H1 (cell line): ENCODE measurements around the gene HLA-E. TPM values are rescaled to one million over a fixed set of nuclear protein-coding genes. Genes with fewer than 3 reads are reported as not detected.

Source experiments
- CTCF ChIA-PET: fragments of 300-600 bp; sonication (Branson Sonifier 250); formaldehyde crosslinking; loops from one replicate; lab custom pipeline; 2021; ENCODE audit not compliant: partially characterized antibody; lab: Charles Lee
- POLR2A ChIA-PET: fragments of 300-600 bp; sonication (Branson Sonifier 250); formaldehyde crosslinking; loops from one replicate; lab custom pipeline; 2021; ENCODE audit warnings: inconsistent platforms; ENCODE audit not compliant: partially characterized antibody; lab: Charles Lee
- DNase-seq, 2 experiments: peaks; one replicate each; pipeline versions ENCODE4 v3.0.0 to v3.0.0-alpha.2; 2010 to 2022; ENCODE audit warnings: low spot score in 2 of 2, low read depth in 1 of 2, mixed read lengths in 1 of 2
- FAIRE-seq: peaks from 2 replicates; lab custom pipeline; 2011; peaks lifted over from hg19 to GRCh38; lab: Jason Lieb, UNC
- H2AFZ ChIP-seq: 2 replicates; pipeline ENCODE4 v1.8.1; 2012; ENCODE audit warnings: low read length, inconsistent platforms
- H2AK5ac ChIP-seq: 2 replicates; pipeline ENCODE4 v1.6.1; 2013; ENCODE audit warnings: low read depth, low read length
- H2BK120ac ChIP-seq: replicated peaks from 2 replicates; pipeline ENCODE3; 2013; ENCODE audit warnings: low read depth, low read length, inconsistent platforms
- H2BK12ac ChIP-seq: 2 replicates; pipeline ENCODE4 v1.6.1; 2013; ENCODE audit warnings: low read depth, low read length
- H2BK15ac ChIP-seq: 2 replicates; pipeline ENCODE4 v1.6.1; 2013; ENCODE audit warnings: low read length
- H2BK20ac ChIP-seq: 2 replicates; pipeline ENCODE4 v1.6.1; 2013; ENCODE audit warnings: low read length
- H2BK5ac ChIP-seq: 2 replicates; pipeline ENCODE4 v1.6.1; 2013; ENCODE audit warnings: low read depth, low read length
- H3K14ac ChIP-seq: 2 replicates; pipeline ENCODE4 v1.6.1; 2013; ENCODE audit warnings: inconsistent platforms; ENCODE audit not compliant: insufficient read length
- H3K18ac ChIP-seq: 2 replicates; pipeline ENCODE4 v1.6.1; 2013; ENCODE audit warnings: low read length; ENCODE audit errors: extremely low read depth
- H3K23ac ChIP-seq: 2 replicates; pipeline ENCODE4 v1.6.1; 2013; ENCODE audit warnings: inconsistent platforms; ENCODE audit not compliant: insufficient read length
- H3K23me2 ChIP-seq: 2 replicates; pipeline ENCODE4 v1.6.1; 2013; ENCODE audit warnings: low read depth, low read length
- H3K27ac ChIP-seq: 2 replicates; pipeline ENCODE4 v1.6.1; 2011; ENCODE audit warnings: low read depth, low read length, inconsistent platforms
- H3K27me3 ChIP-seq, 4 experiments: replicated peaks in 1 of 4; 1 replicate in 1 of 4; 2 replicates in 3 of 4; pipeline versions ENCODE4 v1.6.1 to v1.8.1; 2011 to 2013; ENCODE audit warnings: low read length in 3 of 4, mild to moderate bottlenecking in 3 of 4, inconsistent platforms in 2 of 4, mixed read lengths in 2 of 4, moderate library complexity in 1 of 4; ENCODE audit not compliant: control insufficient read depth in 3 of 4, insufficient read depth in 3 of 4; ENCODE audit errors: extremely low read depth in 1 of 4
- H3K36me3 ChIP-seq, 4 experiments: 2 replicates each; pipeline versions ENCODE4 v1.6.1 to v1.8.1; 2011 to 2013; ENCODE audit warnings: mild to moderate bottlenecking in 4 of 4, low read length in 3 of 4, moderate library complexity in 2 of 4, control low read depth in 1 of 4, inconsistent platforms in 1 of 4; ENCODE audit not compliant: insufficient read depth in 4 of 4, control insufficient read depth in 2 of 4
- H3K4ac ChIP-seq: replicated peaks from 2 replicates; pipeline ENCODE3; 2013; ENCODE audit warnings: low read length, low read depth, mixed read lengths, inconsistent platforms; ENCODE audit not compliant: insufficient read length
- H3K4me1 ChIP-seq, 4 experiments: replicated peaks in 1 of 4; 1 replicate in 1 of 4; 2 replicates in 3 of 4; pipeline versions ENCODE4 v1.6.1 to v1.8.1; 2011 to 2013; ENCODE audit warnings: low read length in 3 of 4, inconsistent platforms in 2 of 4, mixed read lengths in 1 of 4; ENCODE audit not compliant: insufficient read depth in 4 of 4, control insufficient read depth in 3 of 4
- H3K4me2 ChIP-seq, 2 experiments: 2 replicates each; pipeline versions ENCODE4 v1.6.1 to v1.8.1; 2011 to 2013; ENCODE audit warnings: low read depth in 2 of 2, low read length in 2 of 2, control low read depth in 1 of 2, inconsistent platforms in 1 of 2, mild to moderate bottlenecking in 1 of 2; ENCODE audit not compliant: insufficient read depth in 1 of 2
- H3K4me3 ChIP-seq, 4 experiments: fragments of 200-600, 300-600 bp in 1 of 4; sonication (generic), shearing (Covaris generic), sonication (Bioruptor Twin) in 1 of 4; 2 replicates each; pipeline versions ENCODE4 v1.5.1 to v1.8.1; 2011 to 2016; ENCODE audit warnings: low read length in 4 of 4, low read depth in 3 of 4, control low read depth in 2 of 4, inconsistent platforms in 2 of 4, mild to moderate bottlenecking in 2 of 4, mixed read lengths in 1 of 4, moderate library complexity in 1 of 4; ENCODE audit not compliant: insufficient read depth in 2 of 4; ENCODE audit errors: extremely low read depth in 1 of 4
- H3K56ac ChIP-seq: replicated peaks from 2 replicates; pipeline ENCODE3; 2013; ENCODE audit warnings: low read depth, mild to moderate bottlenecking, mixed read lengths, low read length, inconsistent platforms; ENCODE audit not compliant: insufficient read length
- H3K79me1 ChIP-seq: 2 replicates; pipeline ENCODE4 v1.6.1; 2013; ENCODE audit warnings: low read depth, low read length, control low read depth
- H3K79me2 ChIP-seq, 2 experiments: 2 replicates each; pipeline versions ENCODE4 v1.6.1 to v1.8.1; 2012 to 2013; ENCODE audit warnings: low read length in 2 of 2, mild to moderate bottlenecking in 2 of 2, inconsistent platforms in 1 of 2; ENCODE audit not compliant: insufficient read depth in 2 of 2, control insufficient read depth in 1 of 2
- H3K9ac ChIP-seq, 4 experiments: replicated peaks in 1 of 4; 1 replicate in 1 of 4; 2 replicates in 3 of 4; pipeline versions ENCODE4 v1.6.1 to v1.8.1; 2011 to 2013; ENCODE audit warnings: low read depth in 3 of 4, low read length in 3 of 4, control low read depth in 2 of 4, mild to moderate bottlenecking in 2 of 4, moderate library complexity in 2 of 4, inconsistent platforms in 1 of 4; ENCODE audit errors: extremely low read depth in 1 of 4
- H3K9me3 ChIP-seq, 2 experiments: 2 replicates each; pipeline versions ENCODE4 v1.6.1 to v1.8.1; 2012 to 2013; ENCODE audit warnings: mild to moderate bottlenecking in 2 of 2, moderate library complexity in 2 of 2, control low read depth in 1 of 2, inconsistent platforms in 1 of 2, low read depth in 1 of 2, low read length in 1 of 2, mixed read lengths in 1 of 2; ENCODE audit not compliant: insufficient read depth in 2 of 2
- H4K20me1 ChIP-seq, 2 experiments: replicated peaks in 1 of 2; 2 replicates each; pipeline versions ENCODE3 to v1.8.1; 2011 to 2013; ENCODE audit warnings: inconsistent platforms in 2 of 2, low read length in 2 of 2, mild to moderate bottlenecking in 1 of 2; ENCODE audit not compliant: insufficient read depth in 2 of 2, control insufficient read depth in 1 of 2
- H4K5ac ChIP-seq: 2 replicates; pipeline ENCODE4 v1.6.1; 2013; ENCODE audit warnings: low read length, low read depth, mixed read lengths, inconsistent platforms; ENCODE audit not compliant: insufficient read length
- H4K8ac ChIP-seq: 2 replicates; pipeline ENCODE4 v1.8.0; 2013; ENCODE audit warnings: mild to moderate bottlenecking, moderate library complexity, low read length, inconsistent platforms; ENCODE audit not compliant: insufficient read depth; ENCODE audit errors: extremely low read depth
- H4K91ac ChIP-seq: replicated peaks from 2 replicates; pipeline ENCODE3; 2013; ENCODE audit warnings: low read length, mixed read lengths, inconsistent platforms; ENCODE audit not compliant: insufficient read length
- BCL11A ChIP-seq, 2 experiments: IDR thresholded peaks; one replicate each; pipeline ENCODE4 v1.6.1; 2011; ENCODE audit warnings: low read depth in 2 of 2, low read length in 2 of 2, mild to moderate bottlenecking in 2 of 2
- CBX5 ChIP-seq: fragments of 300-800, 300-1000 bp; sonication (generic); IDR thresholded peaks from 2 replicates; pipeline ENCODE4 v1.7.1; 2016; ENCODE audit warnings: antibody characterized with exemption, low read length, low read depth
- NANOG ChIP-seq: IDR thresholded peaks from 2 replicates; pipeline ENCODE4 v1.6.1; 2011; ENCODE audit warnings: low read length, low read depth, mild to moderate bottlenecking, inconsistent platforms; ENCODE audit not compliant: insufficient read depth, poor library complexity, severe bottlenecking
- NRF1 ChIP-seq: IDR thresholded peaks from 2 replicates; pipeline ENCODE4 v1.6.1; 2011; ENCODE audit warnings: mild to moderate bottlenecking, low read depth, low read length, improper control_type of control experiment
- SIX5 ChIP-seq: IDR thresholded peaks from 2 replicates; pipeline ENCODE4 v1.6.1; 2011; ENCODE audit warnings: mild to moderate bottlenecking, low read depth, low read length
- TAF7 ChIP-seq: optimal IDR thresholded peaks from 2 replicates; pipeline ENCODE3; 2011; ENCODE audit warnings: low read depth, mild to moderate bottlenecking, inconsistent platforms, low read length, moderate library complexity, borderline replicate concordance
- WGBS, 2 experiments: shearing (Covaris generic) in 1 of 2; methylation state at CpG; one replicate each; pipeline versions ENCODE4 v1.1.6 to v1.1.7; 2013 to 2015; ENCODE audit warnings: low lambda C conversion rate in 2 of 2, mixed read lengths in 2 of 2, inconsistent platforms in 1 of 2, low coverage in 1 of 2, missing lambda C conversion rate in 1 of 2; ENCODE audit not compliant: insufficient replicate concordance in 2 of 2, insufficient coverage in 1 of 2, insufficient read length in 1 of 2; ENCODE audit errors: extremely low coverage in 1 of 2, missing lambda C conversion rate in 1 of 2; 5-methylcytosine and 5-hydroxymethylcytosine counted together
- polyA plus RNA-seq, 7 experiments: library from polyadenylated mRNA; depleted of rRNA in 3 of 7; stranded (reverse) in 5 of 7; unstranded in 2 of 7; fragments of >200 nt in 5 of 7; fragments of 200-250 nt in 2 of 7; gene quantifications; 1 replicate in 5 of 7; 2 replicates in 1 of 7; 4 replicates in 1 of 7; pipeline versions ENCODE4 v1.2.1 to v1.2.3, GENCODE V29; 2011 to 2013; ENCODE audit warnings: missing spikeins in 2 of 7, mixed read lengths in 2 of 7
- total RNA-seq: library from RNA; stranded (reverse); fragmentation: NEBNext Ultra II Directional; extraction: Animal tissue kit (Norgen Biotek cat#: 25700); gene quantifications from 2 replicates; pipeline ENCODE4 v1.2.1, GENCODE V29; 2021

The HLA-E gene
- total and polyA plus RNA-seq, 2 of the 8 experiments (the other 6 are each of a cell fraction or from before 2014, with no cell fraction given): 20.2 to 28.0 TPM

GRCh38 chr6:30495993-30496392, 6.7 kb downstream of the HLA-E start:
- 94% methylated on average over 4 of the region's 4 CpGs; no CpG with 5 or more reads in 1 of the 2 experiments for WGBS, 2 experiments
- CTCF ChIA-PET: interaction anchor here (1.0 to 2.9 kb wide), 5 partner anchors 8 to 46 kb away, joined by 3 to 9 read pairs (median 5); no protein-coding TSS in a partner anchor
- Histone ChIP-seq H3K14ac (no peak overlapping the region), H2BK120ac (no peak overlapping the region), H4K8ac (no peak overlapping the region), H2BK20ac (no peak overlapping the region), H4K5ac (no peak overlapping the region), H3K27me3 (no peaks in the 10 kb centered on the region), H3K36me3 (peaks cover 0 to 9% (median 5%) of the 10 kb centered on the region in 4 experiments; a peak in 3 of 8 replicates), H3K56ac (no peak overlapping the region), H3K4me2 (no peak overlapping the region), H2BK12ac (no peak overlapping the region), H2BK15ac (no peak overlapping the region), H3K79me2 (no peaks in the 10 kb centered on the region), H3K4ac (no peak overlapping the region), H3K4me1 (no peaks in the 10 kb centered on the region; a peak in 1 of 7 replicates), H3K18ac (no peak overlapping the region), H4K20me1 (no peaks in the 10 kb centered on the region), H3K79me1 (no peaks in the 10 kb centered on the region), H2BK5ac (no peak overlapping the region), H3K9me3 (peaks cover 0 to 3% of the 10 kb centered on the region in 2 experiments; a peak in 1 of 4 replicates), H3K9ac (no peak overlapping the region), H3K4me3 (no peak overlapping the region), H3K27ac (no peak overlapping the region), H2AK5ac (no peak overlapping the region), H3K23me2 (no peaks in the 10 kb centered on the region), H3K23ac (no peak overlapping the region), H4K91ac (no peak overlapping the region), H2AFZ (no peak overlapping the region)
- DNase-seq: no peak
- no peak for FAIRE-seq
- POLR2A ChIA-PET: no interaction called here
- TF ChIP-seq NANOG (no peak), CBX5 (no peak), NRF1 (no peak), TAF7 (no peak), BCL11A (IDR thresholded peaks at IDR 0.05; ENCODE audit: low read depth in 2 of 2, low read length in 2 of 2) (no peak), SIX5 (no peak)
